Small intestine (tissue), 7 donors: ENCODE data around the gene RAI1. TPM values are rescaled to one million over a fixed set of nuclear protein-coding genes. Genes with fewer than 3 reads are reported as not detected.

ENCODE experiments used
- DNase-seq, 2 donors: peaks; one replicate each; pipeline versions ENCODE4 v3.0.0 to v3.0.0-alpha.2; 2013
- FAIRE-seq: peaks from 2 replicates; lab custom pipeline; 2012; peaks lifted over from hg19 to GRCh38; lab: Jason Lieb, UNC
- H3K27ac ChIP-seq, 3 donors: one replicate each; pipeline ENCODE4 v1.5.1; 2013; ENCODE audit warnings: low read length in 2 of 3, mild to moderate bottlenecking in 2 of 3, control low read depth in 1 of 3, inconsistent platforms in 1 of 3, low read depth in 1 of 3, moderate library complexity in 1 of 3
- H3K27me3 ChIP-seq, 3 donors: one replicate each; pipeline ENCODE4 v1.6.1; 2013; ENCODE audit warnings: low read length in 3 of 3, inconsistent platforms in 1 of 3; ENCODE audit not compliant: control insufficient read depth in 3 of 3, insufficient read depth in 3 of 3
- H3K36me3 ChIP-seq, 3 donors: one replicate each; pipeline ENCODE4 v1.6.1; 2013; ENCODE audit warnings: low read length in 3 of 3, inconsistent platforms in 1 of 3, low read depth in 1 of 3, mild to moderate bottlenecking in 1 of 3, moderate library complexity in 1 of 3; ENCODE audit not compliant: control insufficient read depth in 3 of 3, insufficient read depth in 2 of 3
- H3K4me1 ChIP-seq, 3 donors: one replicate each; pipeline ENCODE4 v1.6.1; 2013; ENCODE audit warnings: low read length in 2 of 3, inconsistent platforms in 1 of 3, low read depth in 1 of 3, mild to moderate bottlenecking in 1 of 3, moderate library complexity in 1 of 3; ENCODE audit not compliant: control insufficient read depth in 3 of 3, insufficient read depth in 2 of 3
- H3K4me3 ChIP-seq, 3 donors: one replicate each; pipeline ENCODE4 v1.5.1; 2013; ENCODE audit warnings: low read length in 3 of 3, control low read depth in 1 of 3, inconsistent platforms in 1 of 3, low read depth in 1 of 3, mild to moderate bottlenecking in 1 of 3, moderate library complexity in 1 of 3
- H3K9me3 ChIP-seq, 2 donors: one replicate each; pipeline ENCODE4 v1.6.1; 2013; ENCODE audit warnings: low read depth in 1 of 2, low read length in 1 of 2; ENCODE audit not compliant: control insufficient read depth in 2 of 2, insufficient read depth in 1 of 2
- WGBS, 3 donors: extraction: QIAGEN DNeasy Blood & Tissue Kit; methylation state at CpG; one replicate each; pipeline ENCODE4 v1.1.7; 2013; 5-methylcytosine and 5-hydroxymethylcytosine counted together
- polyA plus RNA-seq, 4 donors: library from polyadenylated mRNA; stranded (reverse) in 3 of 4; unstranded in 1 of 4; fragments of 200-250 nt in 3 of 4; fragments of 120-200 nt in 1 of 4; gene quantifications; one replicate each; pipeline versions ENCODE4 v1.2.1 to v1.2.3, GENCODE V29; 2013
- donor health status: healthy with polysubstance abuse.
- donor health status: control.
- donor health status: control.
- donor health status: Bipolar disorder and iron deficiency.
- donor health status: healthy.

The RAI1 gene
- polyA plus RNA-seq, 4 donors: 2.4 to 20.7 (median 6.2) TPM

GRCh38 chr17:17847726-17848125 lies 166.5 kb downstream of the RAI1 start:
- Histone ChIP-seq H3K4me3 (no peak overlapping the region), H3K9me3 (no peaks in the 10 kb centered on the region), H3K4me1 (peaks cover 0 to 54% (median 6%) of the 10 kb centered on the region in 3 donors), H3K27me3 (no peaks in the 10 kb centered on the region), H3K36me3 (peaks cover 0 to 50% (median 0%) of the 10 kb centered on the region in 3 donors), H3K27ac (no peak overlapping the region)
- DNase-seq: no peak
- 89 to 96% (median 94%) methylated on average over 5 of the region's 5 CpGs for WGBS, 3 donors
- no peak for FAIRE-seq

GRCh38 chr17:17848311-17849082 lies 167.2 kb downstream of the RAI1 start:
- FAIRE-seq (no peak), DNase-seq (no peak)
- Histone ChIP-seq H3K36me3 (peaks cover 0 to 50% (median 0%) of the 10 kb centered on the region in 3 donors), H3K9me3 (no peaks in the 10 kb centered on the region), H3K27me3 (no peaks in the 10 kb centered on the region), H3K4me3 (no peak overlapping the region), H3K4me1 (peaks cover 0 to 62% (median 6%) of the 10 kb centered on the region in 3 donors), H3K27ac (peak overlapping the region in 1 of 3 donors; percentile 22)
- 90 to 94% (median 91%) methylated on average over 10 of the region's 10 CpGs for WGBS, 3 donors

- H3K4me3 ChIP-seq: no peak overlapping the region
- no peaks in the 10 kb centered on the region for H3K27me3 ChIP-seq
- H3K4me1 ChIP-seq: peaks cover 0 to 70% (median 6%) of the 10 kb centered on the region in 3 donors
- no peaks in the 10 kb centered on the region for H3K9me3 ChIP-seq
- 37 to 58% (median 48%) methylated on average over 5 of the region's 5 CpGs for WGBS, 3 donors
- FAIRE-seq (no peak), DNase-seq (peak in 1 of 2 donors; percentile 63)
- peak overlapping the region in 2 of 3 donors; percentile 52 to 85 for H3K27ac ChIP-seq
- peaks cover 0 to 50% (median 0%) of the 10 kb centered on the region in 3 donors for H3K36me3 ChIP-seq
These were observed 168.0 kb downstream of the RAI1 start for GRCh38 chr17:17849147-17849820.

GRCh38 chr17:17849845-17850373 lies 168.7 kb downstream of the RAI1 start:
- peak; percentile 59 to 65 for DNase-seq
- peak overlapping the region in 2 of 3 donors; percentile 52 to 85 for H3K27ac ChIP-seq
- FAIRE-seq: no peak
- H3K4me1 ChIP-seq: peaks cover 0 to 76% (median 6%) of the 10 kb centered on the region in 3 donors
- H3K36me3 ChIP-seq: peaks cover 0 to 50% (median 0%) of the 10 kb centered on the region in 3 donors
- H3K4me3 ChIP-seq: no peak overlapping the region
- WGBS, 3 donors: 47 to 75% (median 73%) methylated on average over 2 of the region's 2 CpGs
- no peaks in the 10 kb centered on the region for H3K9me3 ChIP-seq
- no peaks in the 10 kb centered on the region for H3K27me3 ChIP-seq

- Histone ChIP-seq H3K9me3 (no peaks in the 10 kb centered on the region), H3K4me3 (no peak overlapping the region), H3K27ac (no peak overlapping the region), H3K27me3 (no peaks in the 10 kb centered on the region), H3K36me3 (peaks cover 0 to 44% (median 0%) of the 10 kb centered on the region in 3 donors), H3K4me1 (peaks cover 0 to 91% (median 6%) of the 10 kb centered on the region in 3 donors)
- no peak for FAIRE-seq
- 82 to 84% (median 84%) methylated on average over 21 of the region's 21 CpGs for WGBS, 3 donors
- no peak for DNase-seq
These were observed 170.1 kb downstream of the RAI1 start for GRCh38 chr17:17851103-17852002.

- 83 to 90% (median 83%) methylated on average over 3 of the region's 3 CpGs for WGBS, 3 donors
- H3K4me3 ChIP-seq: no peak overlapping the region
- H3K36me3 ChIP-seq: peaks cover 0 to 36% (median 0%) of the 10 kb centered on the region in 3 donors
- DNase-seq (no peak), FAIRE-seq (no peak)
- H3K4me1 ChIP-seq: peaks cover 0 to 83% (median 6%) of the 10 kb centered on the region in 3 donors
- peak overlapping the region in 2 of 3 donors; percentile 94 to 96 for H3K27ac ChIP-seq
- no peaks in the 10 kb centered on the region for H3K27me3 ChIP-seq
- no peaks in the 10 kb centered on the region for H3K9me3 ChIP-seq
These were observed 171.7 kb downstream of the RAI1 start for GRCh38 chr17:17852930-17853329.

GRCh38 chr17:17853811-17854447 lies 172.7 kb downstream of the RAI1 start:
- DNase-seq: peak; percentile 81 to 84
- Histone ChIP-seq H3K4me1 (peaks cover 0 to 76% (median 6%) of the 10 kb centered on the region in 3 donors), H3K27ac (peak overlapping the region; percentile 78 to 96 (median 94)), H3K27me3 (no peaks in the 10 kb centered on the region), H3K9me3 (no peaks in the 10 kb centered on the region), H3K36me3 (peaks cover 0 to 29% (median 0%) of the 10 kb centered on the region in 3 donors), H3K4me3 (no peak overlapping the region)
- FAIRE-seq: no peak
- 14 to 62% (median 41%) methylated on average over 8 of the region's 8 CpGs for WGBS, 3 donors
